Measurements from ENCODE around the gene TLCD3A. TPM values are rescaled to one million over a fixed set of nuclear protein-coding genes. Genes with fewer than 3 reads are reported as not detected.

Gene TLCD3A
- 9.4 TPM for total RNA-seq (ENCODE audit: unreplicated experiment)
- long read RNA-seq, partial matches to known transcripts = 1 of 5 reads
- long read RNA-seq, other reads (novel, unspliced or antisense) = 2 of 5 reads

DNA sequence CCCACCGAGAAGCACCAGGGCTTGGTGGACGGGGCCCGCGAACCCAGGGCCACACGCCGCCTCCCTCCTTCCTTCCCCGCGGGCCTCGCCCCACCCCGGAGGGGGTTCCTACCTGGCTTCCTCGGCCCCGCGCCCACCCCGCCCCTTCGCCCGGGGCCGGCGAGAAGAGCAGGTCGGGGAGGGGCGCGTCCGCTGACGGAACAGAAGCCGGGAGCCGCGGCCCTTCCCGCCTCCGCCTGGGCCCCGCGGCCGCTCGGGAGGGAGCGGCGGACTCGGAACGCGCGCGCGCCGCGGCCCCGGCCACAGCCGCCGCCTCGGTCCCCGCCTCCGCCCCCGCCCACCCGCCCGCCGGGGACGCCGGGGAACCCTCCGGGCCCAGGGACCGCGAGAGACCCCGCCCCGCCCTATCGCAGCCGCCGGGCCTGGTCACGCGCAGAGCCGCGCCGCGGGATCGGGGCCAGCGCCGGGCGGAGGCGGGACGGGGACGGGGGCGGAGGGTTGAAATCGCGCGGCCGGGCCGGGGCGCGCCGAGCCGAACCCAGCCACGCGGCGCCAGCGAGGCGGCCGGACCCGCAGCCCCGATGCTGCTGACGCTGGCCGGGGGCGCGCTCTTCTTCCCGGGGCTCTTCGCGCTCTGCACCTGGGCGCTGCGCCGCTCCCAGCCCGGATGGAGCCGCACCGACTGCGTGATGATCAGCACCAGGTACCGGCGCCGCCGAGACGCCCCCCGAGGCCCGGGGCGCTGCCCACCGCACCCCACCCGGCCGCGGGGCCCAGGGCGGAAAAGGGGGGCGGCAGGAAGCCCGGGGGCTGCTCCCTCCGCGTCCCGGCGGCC, at the start of gene TLCD3A:
Gene TLCD3A (plus strand): TSS at position 530 of the 835 bp plus-strand sequence. CDS start 52 bp downstream, at position 582.
- TF ChIP-seq, protein P1, sequence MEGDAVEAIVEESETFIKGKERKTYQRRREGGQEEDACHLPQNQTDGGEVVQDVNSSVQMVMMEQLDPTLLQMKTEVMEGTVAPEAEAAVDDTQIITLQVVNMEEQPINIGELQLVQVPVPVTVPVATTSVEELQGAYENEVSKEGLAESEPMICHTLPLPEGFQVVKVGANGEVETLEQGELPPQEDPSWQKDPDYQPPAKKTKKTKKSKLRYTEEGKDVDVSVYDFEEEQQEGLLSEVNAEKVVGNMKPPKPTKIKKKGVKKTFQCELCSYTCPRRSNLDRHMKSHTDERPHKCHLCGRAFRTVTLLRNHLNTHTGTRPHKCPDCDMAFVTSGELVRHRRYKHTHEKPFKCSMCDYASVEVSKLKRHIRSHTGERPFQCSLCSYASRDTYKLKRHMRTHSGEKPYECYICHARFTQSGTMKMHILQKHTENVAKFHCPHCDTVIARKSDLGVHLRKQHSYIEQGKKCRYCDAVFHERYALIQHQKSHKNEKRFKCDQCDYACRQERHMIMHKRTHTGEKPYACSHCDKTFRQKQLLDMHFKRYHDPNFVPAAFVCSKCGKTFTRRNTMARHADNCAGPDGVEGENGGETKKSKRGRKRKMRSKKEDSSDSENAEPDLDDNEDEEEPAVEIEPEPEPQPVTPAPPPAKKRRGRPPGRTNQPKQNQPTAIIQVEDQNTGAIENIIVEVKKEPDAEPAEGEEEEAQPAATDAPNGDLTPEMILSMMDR (IDR thresholded peaks at IDR 0.05; ENCODE audit: partially characterized antibody, unreplicated experiment) = no peak
- peaks cover 14% of the 10 kb centered on the region for H3K27me3 Mint-ChIP-seq (ENCODE audit: unreplicated experiment)
- DNase-seq = peak; percentile 78
- no peaks in the 10 kb centered on the region for H3K36me3 Mint-ChIP-seq (ENCODE audit: unreplicated experiment)
- H3K9me3 Mint-ChIP-seq (ENCODE audit: unreplicated experiment) = peaks cover 4% of the 10 kb centered on the region
- peaks cover 10% of the 10 kb centered on the region for H3K4me1 Mint-ChIP-seq (ENCODE audit: low read depth, unreplicated experiment)
- peak within 1 kb of the TSS; percentile 92 for H3K4me3 Mint-ChIP-seq (ENCODE audit: unreplicated experiment)
- peak within 1 kb of the TSS; percentile 33 for H3K27ac Mint-ChIP-seq (ENCODE audit: unreplicated experiment)

DNA sequence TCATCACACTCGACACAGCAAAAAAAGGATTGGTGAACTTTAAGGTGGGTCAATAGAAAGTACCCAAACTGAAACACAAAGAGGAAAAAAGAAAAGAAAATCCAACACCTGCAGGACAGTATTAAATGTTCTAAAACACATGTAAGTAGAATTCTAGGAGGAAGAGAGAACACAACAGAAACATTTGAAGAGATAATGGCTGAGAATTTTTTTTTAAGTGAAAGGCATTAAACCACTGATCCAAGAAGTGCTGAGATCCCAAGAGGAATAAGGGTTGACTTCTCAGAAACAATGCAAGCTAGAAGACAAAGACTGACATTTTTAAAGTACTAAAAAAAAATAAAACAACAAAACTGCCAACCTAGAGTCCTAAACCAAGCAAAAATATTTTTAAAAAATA, 49.4 kb upstream of the TLCD3A start:
- Mint-ChIP-seq H3K9me3 (ENCODE audit: unreplicated experiment) (no peaks in the 10 kb centered on the region), H3K4me3 (ENCODE audit: unreplicated experiment) (no peak overlapping the region), H3K36me3 (ENCODE audit: unreplicated experiment) (peaks cover 6% of the 10 kb centered on the region), H3K4me1 (ENCODE audit: low read depth, unreplicated experiment) (peaks cover 4% of the 10 kb centered on the region), H3K27ac (ENCODE audit: unreplicated experiment) (no peak overlapping the region), H3K27me3 (ENCODE audit: unreplicated experiment) (no peaks in the 10 kb centered on the region)
- DNase-seq = no peak
- TF ChIP-seq, protein P1 (IDR thresholded peaks at IDR 0.05; ENCODE audit: partially characterized antibody, unreplicated experiment) = no peak

DNA sequence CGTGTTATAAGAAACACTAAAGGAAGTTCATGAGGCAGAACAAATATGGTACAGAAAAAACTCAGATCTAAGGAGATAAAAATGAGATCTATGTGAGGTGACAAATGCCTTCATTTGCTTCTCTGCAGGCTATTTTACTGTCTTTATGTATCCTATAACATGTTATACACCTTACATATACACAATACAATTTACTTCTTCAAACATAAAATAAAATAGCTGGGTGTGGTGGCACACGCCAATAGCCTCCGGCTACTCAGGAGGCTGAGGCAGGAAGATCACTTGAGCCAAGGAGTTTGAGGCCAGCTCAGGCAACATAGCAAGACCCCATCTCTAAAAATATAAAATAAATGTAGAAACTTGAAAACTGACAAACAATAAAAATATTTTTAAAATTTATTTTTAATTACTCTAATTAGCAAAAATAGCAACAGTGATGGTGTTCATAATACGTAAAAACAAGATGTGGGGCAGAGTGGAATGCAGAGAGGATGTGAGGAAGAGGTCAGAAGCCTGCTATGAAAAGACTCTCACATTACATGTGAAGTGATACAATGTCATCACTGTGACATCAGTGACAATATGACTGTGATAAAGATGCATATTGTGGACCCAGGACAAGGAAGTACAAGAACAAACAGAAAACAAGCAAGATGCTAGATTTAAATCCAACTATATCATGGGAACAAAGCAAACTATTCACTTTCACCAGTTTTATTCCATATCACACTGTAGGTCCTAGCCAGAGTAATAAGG, 48.7 kb upstream of the TLCD3A start:
- Mint-ChIP-seq H3K9me3 (ENCODE audit: unreplicated experiment) (no peaks in the 10 kb centered on the region), H3K27me3 (ENCODE audit: unreplicated experiment) (no peaks in the 10 kb centered on the region), H3K27ac (ENCODE audit: unreplicated experiment) (no peak overlapping the region), H3K36me3 (ENCODE audit: unreplicated experiment) (peaks cover 6% of the 10 kb centered on the region), H3K4me1 (ENCODE audit: low read depth, unreplicated experiment) (peaks cover 4% of the 10 kb centered on the region), H3K4me3 (ENCODE audit: unreplicated experiment) (no peak overlapping the region)
- TF ChIP-seq, protein P1 (IDR thresholded peaks at IDR 0.05; ENCODE audit: partially characterized antibody, unreplicated experiment) = no peak
- no peak for DNase-seq

DNA sequence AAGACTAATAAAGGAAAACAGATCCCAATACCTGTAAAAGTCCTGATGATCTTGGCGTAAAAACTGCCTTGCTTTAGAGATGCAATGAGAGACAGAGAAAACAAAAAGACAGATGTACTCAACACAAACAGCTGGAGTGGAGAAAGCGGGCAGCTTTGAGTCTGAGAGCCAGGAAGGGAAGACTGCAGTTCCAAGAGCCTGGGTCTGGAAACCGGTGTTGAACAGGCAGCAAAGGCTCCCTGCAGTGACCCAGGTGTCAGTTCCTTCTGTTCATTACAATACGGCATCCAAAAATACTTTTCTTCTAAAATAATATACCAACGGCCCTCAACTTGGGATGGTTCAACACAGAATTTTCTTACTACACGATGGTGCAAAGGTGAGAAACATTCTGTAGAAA, 47.4 kb upstream of the TLCD3A start:
- no peaks in the 10 kb centered on the region for H3K9me3 Mint-ChIP-seq (ENCODE audit: unreplicated experiment)
- H3K27me3 Mint-ChIP-seq (ENCODE audit: unreplicated experiment) = no peaks in the 10 kb centered on the region
- H3K4me3 Mint-ChIP-seq (ENCODE audit: unreplicated experiment) = no peak overlapping the region
- H3K36me3 Mint-ChIP-seq (ENCODE audit: unreplicated experiment) = peaks cover 6% of the 10 kb centered on the region
- H3K4me1 Mint-ChIP-seq (ENCODE audit: low read depth, unreplicated experiment) = peaks cover 10% of the 10 kb centered on the region
- H3K27ac Mint-ChIP-seq (ENCODE audit: unreplicated experiment) = no peak overlapping the region
- TF ChIP-seq, protein P1 (IDR thresholded peaks at IDR 0.05; ENCODE audit: partially characterized antibody, unreplicated experiment) = no peak
- DNase-seq = no peak
